ENCODE data around the gene BTBD10.

DNA sequence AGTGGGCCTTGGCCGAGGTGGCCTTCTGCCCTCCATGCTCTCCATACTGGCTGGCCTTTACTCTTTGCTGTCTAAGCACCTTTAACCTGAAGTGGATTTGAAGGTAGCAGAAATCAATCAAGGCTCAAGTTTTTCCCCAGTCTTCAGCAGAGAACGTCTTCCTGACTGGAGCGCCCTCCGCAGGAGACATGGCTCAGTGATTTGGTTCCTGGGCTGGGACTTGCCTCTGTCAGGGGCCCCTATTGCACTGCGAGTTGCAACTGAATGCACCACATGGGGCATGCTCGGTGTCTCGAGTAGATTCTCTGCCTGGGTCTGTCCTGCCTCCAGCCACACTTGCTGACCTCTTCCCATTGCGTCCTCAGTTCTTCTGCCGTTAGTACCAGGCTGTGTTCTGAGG is 105.8 kb downstream of the BTBD10 start:
- no peak for TF ChIP-seq POLR2AphosphoS5 (IDR thresholded peaks at IDR 0.05; ENCODE audit: low read depth, low read length)
- no peak for TF ChIP-seq POLR2A (IDR thresholded peaks at IDR 0.05; ENCODE audit: low read depth, low read length)

Data from GM12891 (cell line).